ENCODE data around the gene CAMK1G.

Gene CAMK1G

GRCh38 chr1:209544098-209544497 is 39.4 kb upstream of the CAMK1G start:
- in situ Hi-C loops (cut with HindIII; ENCODE audit: low sequenced_read_pairs) = no loop called here
- H3K4me3 ChIP-seq (ENCODE audit: low read depth, low read length) = no peak overlapping the region
- no peak for TF ChIP-seq CTCF (IDR thresholded peaks at IDR 0.05; ENCODE audit: low read depth, low read length, missing control alignments)
- DNase-seq (ENCODE audit: low read depth) = no peak

- no peak for TF ChIP-seq CTCF (IDR thresholded peaks at IDR 0.05; ENCODE audit: low read depth, low read length, missing control alignments)
- H3K4me3 ChIP-seq (ENCODE audit: low read depth, low read length) = no peak overlapping the region
- in situ Hi-C loops (cut with HindIII; ENCODE audit: low sequenced_read_pairs) = no loop called here
- no peak for DNase-seq (ENCODE audit: low read depth)
Observed at GRCh38 chr1:209545423-209545822, 38.1 kb upstream of the CAMK1G start.

- no peak for TF ChIP-seq CTCF (IDR thresholded peaks at IDR 0.05; ENCODE audit: low read depth, low read length, missing control alignments)
- H3K4me3 ChIP-seq (ENCODE audit: low read depth, low read length) = no peak overlapping the region
- in situ Hi-C loops (cut with HindIII; ENCODE audit: low sequenced_read_pairs) = no loop called here
- DNase-seq (ENCODE audit: low read depth) = no peak
Observed at GRCh38 chr1:209546390-209547085, 37.0 kb upstream of the CAMK1G start.

- in situ Hi-C loops (cut with HindIII; ENCODE audit: low sequenced_read_pairs) = no loop called here
- H3K4me3 ChIP-seq (ENCODE audit: low read depth, low read length) = no peak overlapping the region
- no peak for TF ChIP-seq CTCF (IDR thresholded peaks at IDR 0.05; ENCODE audit: low read depth, low read length, missing control alignments)
- no peak for DNase-seq (ENCODE audit: low read depth)
Observed at GRCh38 chr1:209547626-209548025, 35.9 kb upstream of the CAMK1G start.

GRCh38 chr1:209549443-209550205 is 33.9 kb upstream of the CAMK1G start:
- no peak for DNase-seq (ENCODE audit: low read depth)
- in situ Hi-C loops (cut with HindIII; ENCODE audit: low sequenced_read_pairs) = no loop called here
- no peak overlapping the region for H3K4me3 ChIP-seq (ENCODE audit: low read depth, low read length)
- TF ChIP-seq CTCF (IDR thresholded peaks at IDR 0.05; ENCODE audit: low read depth, low read length, missing control alignments) = peak; percentile 18

- TF ChIP-seq CTCF (IDR thresholded peaks at IDR 0.05; ENCODE audit: low read depth, low read length, missing control alignments) = no peak
Observed at GRCh38 chr1:209550519-209550918, 33.0 kb upstream of the CAMK1G start.

More at GRCh38 chr1:209550519-209550918, 33.0 kb upstream of the CAMK1G start:
- H3K4me3 ChIP-seq (ENCODE audit: low read depth, low read length) = no peak overlapping the region
- in situ Hi-C loops (cut with HindIII; ENCODE audit: low sequenced_read_pairs) = no loop called here
- no peak for DNase-seq (ENCODE audit: low read depth)
